Pancreas (tissue), 10 donors: ENCODE measurements around the gene NUMA1. TPM values are rescaled to one million over a fixed set of nuclear protein-coding genes. Genes with fewer than 3 reads are reported as not detected.

Source experiments
- ATAC-seq, 4 donors: fragments of 200-7000 bp; cut with Tn5 transposase; one replicate each; pipeline versions ENCODE4 v1.8.0 to v1.9.1; 2020; ENCODE audit warnings: mild to moderate bottlenecking in 4 of 4, moderate library complexity in 4 of 4
- DNase-seq, 6 donors: peaks; one replicate each; pipeline ENCODE4 v3.0.0-alpha.2; 2020
- FAIRE-seq: peaks from 2 replicates; lab custom pipeline; 2012; peaks lifted over from hg19 to GRCh38; lab: Jason Lieb, UNC
- H3K27ac ChIP-seq, 4 donors: fragments of 200-600 bp; sonication (generic); 1 replicate in 3 of 4; 2 replicates in 1 of 4; pipeline versions ENCODE4 v1.5.0 to v1.8.0; 2020
- H3K27me3 ChIP-seq, 4 donors: fragments of 200-600 bp; one replicate each; pipeline ENCODE4 v1.8.0; 2021
- H3K36me3 ChIP-seq, 3 donors: fragments of 200-600 bp; sonication (generic) in 1 of 3; one replicate each; pipeline versions ENCODE4 v1.5.0 to v1.8.0; 2020 to 2021
- H3K4me1 ChIP-seq, 3 donors: fragments of 200-600 bp; one replicate each; pipeline ENCODE4 v1.8.0; 2021
- H3K4me3 ChIP-seq, 4 donors: fragments of 200-600 bp; sonication (generic) in 2 of 4; one replicate each; pipeline versions ENCODE4 v1.5.0 to v1.8.0; 2020 to 2021
- H3K9me3 ChIP-seq, 4 donors: fragments of 200-600 bp; one replicate each; pipeline ENCODE4 v1.8.0; 2021
- WGBS, 2 donors: extraction: QIAGEN DNeasy Blood & Tissue Kit; methylation state at CpG; one replicate each; pipeline ENCODE4 v1.1.7; 2013; 5-methylcytosine and 5-hydroxymethylcytosine counted together
- intact Hi-C, 3 donors: fragments of 100-400 bp; cut with DNase I; formaldehyde crosslinking; loops; one replicate each; pipeline versions ENCODE4 v1.11.1 to v1.14.2; 2022
- polyA plus RNA-seq, 2 donors: library from polyadenylated mRNA; stranded (reverse); fragments of 200-250 nt; gene quantifications; one replicate each; pipeline ENCODE4 v1.2.3, GENCODE V29; 2013
- total RNA-seq, 6 donors: library from RNA; stranded (reverse); fragmentation: NEBNext Ultra II Directional in 4 of 6; extraction: Animal tissue kit (Norgen Biotek cat#: 25700) in 4 of 6; gene quantifications; one replicate each; pipeline versions ENCODE4 v1.2.1 to v1.2.4, GENCODE V29; 2021 to 2023
- TF ChIP-seq, protein P1 (sequence below), 4 donors: fragments of 200-600 bp; sonication (generic) in 3 of 4; IDR thresholded peaks; one replicate each; pipeline versions ENCODE4 v1.5.0 to v1.8.0; 2021; ENCODE audit warnings: antibody characterized with exemption in 4 of 4
- donor health status: healthy with polysubstance abuse.
- donor health status: DM: no; HTN: no; CAD: no; lungs with moderate emphysema.
- donor health status: DM: no; HTN: no; CAD: no.
- donor health status: control.
- donor health status: control.
- donor health status: Bipolar disorder and iron deficiency.
- donor health status: DM: yes; HTN: yes; CAD: no.
- donor health status: DM: no; HTN: no; CAD: no.
- donor health status: DM: no; HTN: no; CAD: no.
- donor health status: DM: yes; HTN: yes; CAD: no.

NUMA1 gene
- total and polyA plus RNA-seq, 8 donors, result 68.8 to 216 (median 99.4) TPM

GRCh38 chr11:72116019-72116755 lies 35.8 kb upstream of the NUMA1 start:
- DNase-seq (no peak), ATAC-seq (no peak), FAIRE-seq (no peak)
- 81 to 87% methylated on average over 6 of the region's 6 CpGs for whole genome bisulfite sequencing, 2 donors
- no peak overlapping the region for H3K4me3 ChIP-seq
- intact Hi-C loops, result no loop called here
- no peaks in the 10 kb centered on the region for H3K27me3 ChIP-seq
- H3K27ac ChIP-seq, result no peak overlapping the region
- peaks cover 5% of the 10 kb centered on the region in 3 donors for H3K4me1 ChIP-seq
- H3K9me3 ChIP-seq, result no peaks in the 10 kb centered on the region
- TF ChIP-seq, protein P1, sequence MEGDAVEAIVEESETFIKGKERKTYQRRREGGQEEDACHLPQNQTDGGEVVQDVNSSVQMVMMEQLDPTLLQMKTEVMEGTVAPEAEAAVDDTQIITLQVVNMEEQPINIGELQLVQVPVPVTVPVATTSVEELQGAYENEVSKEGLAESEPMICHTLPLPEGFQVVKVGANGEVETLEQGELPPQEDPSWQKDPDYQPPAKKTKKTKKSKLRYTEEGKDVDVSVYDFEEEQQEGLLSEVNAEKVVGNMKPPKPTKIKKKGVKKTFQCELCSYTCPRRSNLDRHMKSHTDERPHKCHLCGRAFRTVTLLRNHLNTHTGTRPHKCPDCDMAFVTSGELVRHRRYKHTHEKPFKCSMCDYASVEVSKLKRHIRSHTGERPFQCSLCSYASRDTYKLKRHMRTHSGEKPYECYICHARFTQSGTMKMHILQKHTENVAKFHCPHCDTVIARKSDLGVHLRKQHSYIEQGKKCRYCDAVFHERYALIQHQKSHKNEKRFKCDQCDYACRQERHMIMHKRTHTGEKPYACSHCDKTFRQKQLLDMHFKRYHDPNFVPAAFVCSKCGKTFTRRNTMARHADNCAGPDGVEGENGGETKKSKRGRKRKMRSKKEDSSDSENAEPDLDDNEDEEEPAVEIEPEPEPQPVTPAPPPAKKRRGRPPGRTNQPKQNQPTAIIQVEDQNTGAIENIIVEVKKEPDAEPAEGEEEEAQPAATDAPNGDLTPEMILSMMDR (IDR thresholded peaks at IDR 0.05), result no peak
- H3K36me3 ChIP-seq, result no peaks in the 10 kb centered on the region

GRCh38 chr11:72114570-72114969 lies 34.2 kb upstream of the NUMA1 start:
- 82 to 93% methylated on average over 1 of the region's 1 CpG for WGBS, 2 donors
- ATAC-seq (no peak), DNase-seq (no peak), FAIRE-seq (no peak)
- no peak overlapping the region for H3K27ac ChIP-seq
- no peak overlapping the region for H3K4me3 ChIP-seq
- no peaks in the 10 kb centered on the region for H3K36me3 ChIP-seq
- TF ChIP-seq, protein P1 (IDR thresholded peaks at IDR 0.05), result no peak
- no peaks in the 10 kb centered on the region for H3K27me3 ChIP-seq
- H3K9me3 ChIP-seq, result no peaks in the 10 kb centered on the region
- H3K4me1 ChIP-seq, result peaks cover 5% of the 10 kb centered on the region in 3 donors
- intact Hi-C loops, result no loop called here

GRCh38 chr11:72112978-72113808 lies 32.9 kb upstream of the NUMA1 start:
- Histone ChIP-seq H3K9me3 (no peaks in the 10 kb centered on the region), H3K27me3 (no peaks in the 10 kb centered on the region), H3K27ac (peak overlapping the region; percentile 89 to 99 (median 98)), H3K36me3 (no peaks in the 10 kb centered on the region), H3K4me3 (peak overlapping the region; percentile 46 to 65 (median 54)), H3K4me1 (peaks cover 5% of the 10 kb centered on the region in 3 donors)
- FAIRE-seq (no peak), DNase-seq (no peak), ATAC-seq (no peak)
- TF ChIP-seq, protein P1 (IDR thresholded peaks at IDR 0.05), result no peak
- intact Hi-C loops, result no loop called here
- 63 to 65% methylated on average over 9 of the region's 9 CpGs for WGBS, 2 donors

GRCh38 chr11:72112143-72112977 lies 32.0 kb upstream of the NUMA1 start, which contains the start of gene ANAPC15:
ANAPC15 (minus strand) TSS chr11:72112695; CDS start chr11:72111276, 1,419 bp downstream.
- peak; percentile 87 to 99 (median 97) for DNase-seq
- peak; percentile 97 for FAIRE-seq

More at GRCh38 chr11:72112143-72112977, 32.0 kb upstream of the NUMA1 start, which contains the start of gene ANAPC15:
- TF ChIP-seq, protein P1 (IDR thresholded peaks at IDR 0.05), result no peak
- ATAC-seq, result peak; percentile 92 to 96 (median 93)
- intact Hi-C loops, result no loop called here
- H3K27me3 ChIP-seq, result no peaks in the 10 kb centered on the region
- H3K27ac ChIP-seq, result peak within 1 kb of the TSS; percentile 89 to 99 (median 98)
- H3K9me3 ChIP-seq, result no peaks in the 10 kb centered on the region
- 0% methylated on average over 49 of the region's 49 CpGs for WGBS, 2 donors
- H3K36me3 ChIP-seq, result no peaks in the 10 kb centered on the region
- peaks cover 5% of the 10 kb centered on the region in 3 donors for H3K4me1 ChIP-seq
- peak within 1 kb of the TSS; percentile 46 to 65 (median 54) for H3K4me3 ChIP-seq
